Measurements from ENCODE around the gene PGLYRP3.

DNA sequence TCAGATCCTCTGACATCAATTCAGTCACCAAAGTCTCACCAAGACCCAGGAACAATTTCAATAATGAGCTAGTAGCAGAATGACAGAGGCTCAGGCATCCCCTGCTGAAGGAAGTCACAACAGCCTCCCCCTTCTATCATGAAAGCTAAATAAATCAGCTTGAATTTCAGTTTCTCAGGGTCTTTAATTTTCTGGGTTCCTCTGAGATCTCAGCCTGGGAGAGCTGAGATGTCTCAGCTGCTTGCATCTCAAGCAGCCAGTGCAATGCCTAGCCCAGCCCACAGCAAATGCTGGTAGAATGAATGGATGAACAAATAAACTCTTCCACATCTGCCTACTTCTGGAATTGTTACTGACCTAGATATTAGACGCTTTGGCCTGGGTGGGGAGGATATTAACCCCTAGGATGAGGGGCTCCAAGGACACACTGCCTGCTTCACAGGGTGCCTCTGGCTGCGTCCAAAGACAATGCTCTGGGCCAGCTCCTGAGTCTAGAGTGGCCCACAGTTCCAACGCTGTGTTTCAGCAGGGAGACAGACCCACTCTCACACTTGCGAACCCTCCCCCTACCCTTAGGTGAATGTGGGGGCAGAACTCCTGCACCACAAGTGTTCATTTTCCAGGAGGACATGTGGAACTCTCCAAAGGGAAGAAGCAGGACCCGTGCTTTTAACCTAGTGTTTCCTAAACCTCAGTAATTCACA lies 64.4 kb downstream of the PGLYRP3 start:
- TF ChIP-seq GATA2 (IDR thresholded peaks at IDR 0.05; ENCODE audit: low read depth, low read length), result no peak
- TF ChIP-seq GATA3 (IDR thresholded peaks at IDR 0.05; ENCODE audit: low read depth, low read length), result no peak

All from SH-SY5Y (cell line).